ENCODE measurements around the gene DCP1A. TPM values are rescaled to one million over a fixed set of nuclear protein-coding genes. Genes with fewer than 3 reads are reported as not detected.
"Not testable (repeated sequence)": the region's sequence is repeated elsewhere in the genome, so short reads cannot be mapped to it uniquely, and the experiment has no call there.

Gene DCP1A
- total RNA-seq, 1 experiment from 2014 or later, result 18.6 TPM

DNA sequence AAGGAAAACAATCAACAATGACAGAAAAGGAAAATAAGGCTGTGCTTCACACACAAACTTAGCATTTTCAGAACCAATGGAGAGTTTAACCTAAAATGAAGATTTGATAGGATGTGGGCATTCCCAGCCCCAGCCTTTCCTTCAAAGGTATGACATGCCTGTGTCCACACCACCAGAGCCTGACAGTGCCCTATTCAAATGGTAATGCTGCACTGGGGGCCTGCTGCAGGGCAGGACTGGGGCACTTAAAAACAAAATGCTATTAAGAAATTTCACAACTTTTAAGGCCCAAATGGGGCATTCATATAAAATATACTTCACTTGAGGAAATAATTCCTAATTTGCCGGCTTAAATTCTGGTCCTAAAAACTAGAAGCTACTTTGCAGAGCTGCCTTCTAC, 60.6 kb downstream of the DCP1A start:
- in situ Hi-C loops (cut with HindIII; ENCODE audit: low pct_unique_long_range_greater_than_20kb, low sequenced_read_pairs), result no loop called here
- DNase-seq (ENCODE audit: low read depth, low spot score), result no peak

DNA sequence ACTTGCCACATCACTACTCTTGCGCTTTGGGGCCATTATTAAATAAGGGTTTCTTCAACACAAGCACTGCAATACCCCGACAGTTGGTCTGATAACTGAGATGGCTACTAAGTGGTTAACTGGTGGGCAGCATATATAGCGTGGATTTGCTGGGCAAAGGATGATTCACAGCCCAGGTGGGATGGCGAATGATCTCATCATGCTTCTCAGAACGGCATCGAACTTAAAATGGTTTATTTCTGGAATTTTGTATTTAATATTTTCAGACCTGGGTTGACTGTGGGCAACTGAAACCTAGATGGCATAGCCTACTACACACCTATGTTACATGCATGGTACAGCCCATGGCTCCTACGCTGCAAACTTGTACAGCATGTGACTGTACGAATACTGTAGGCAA, 64.8 kb downstream of the DCP1A start:
- in situ Hi-C loops (cut with HindIII; ENCODE audit: low pct_unique_long_range_greater_than_20kb, low sequenced_read_pairs), result no loop called here
- DNase-seq (ENCODE audit: low read depth, low spot score), result no peak

DNA sequence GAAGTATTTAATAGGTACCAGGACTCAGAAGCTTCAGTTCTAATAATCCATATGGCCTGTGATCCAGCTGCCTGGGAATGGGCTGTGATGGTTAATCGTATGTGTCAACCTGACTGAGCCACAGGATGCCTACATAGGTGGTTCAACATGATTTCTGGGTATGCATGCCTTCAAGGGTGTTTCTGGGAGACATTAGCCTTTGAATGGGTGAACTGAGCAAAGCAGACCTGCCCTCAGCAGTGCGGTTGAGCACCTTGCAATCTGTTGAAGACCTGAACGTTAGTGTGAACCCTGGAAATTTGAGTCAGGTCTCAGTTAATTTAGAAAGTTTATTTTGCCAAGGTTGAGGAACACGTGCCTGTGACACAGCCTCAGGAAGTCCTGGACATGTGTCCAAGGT, 68.7 kb downstream of the DCP1A start:
- in situ Hi-C loops (cut with HindIII; ENCODE audit: low pct_unique_long_range_greater_than_20kb, low sequenced_read_pairs), result no loop called here
- DNase-seq (ENCODE audit: low read depth, low spot score), result no peak

DNA sequence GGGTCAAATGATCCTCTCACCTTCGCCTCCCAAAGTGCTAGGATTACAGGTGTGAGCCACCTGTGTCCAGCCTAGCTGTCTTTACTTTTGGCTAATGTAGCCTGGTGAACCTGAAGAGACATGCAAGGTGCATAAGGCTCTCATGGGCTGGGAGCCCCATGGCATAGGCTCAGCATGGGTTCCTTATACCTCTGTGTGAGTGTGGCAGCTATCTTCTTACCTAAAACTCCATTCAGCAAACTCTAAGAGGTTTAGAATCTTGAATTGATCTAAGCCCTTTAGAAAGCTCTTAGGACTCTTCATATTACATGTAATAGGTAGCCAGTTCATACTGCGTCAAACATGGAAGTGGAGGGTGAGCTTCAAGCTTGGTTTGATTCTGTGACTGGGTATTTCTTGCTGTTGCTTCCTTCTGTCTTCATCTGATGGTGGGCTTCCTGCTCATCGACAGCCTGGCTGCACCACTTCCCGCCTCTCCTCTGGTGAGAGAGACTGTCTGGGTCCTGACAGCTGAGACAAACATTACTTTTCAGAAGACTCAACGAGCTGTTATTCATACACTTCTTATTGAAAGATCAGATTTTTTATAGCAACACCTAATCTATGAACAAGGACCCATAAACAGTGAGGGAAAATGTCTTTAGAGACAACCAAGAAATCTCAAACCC, 72.3 kb downstream of the DCP1A start:
- in situ Hi-C loops (cut with HindIII; ENCODE audit: low pct_unique_long_range_greater_than_20kb, low sequenced_read_pairs), result no loop called here
- DNase-seq (ENCODE audit: low read depth, low spot score), result no peak

DNA sequence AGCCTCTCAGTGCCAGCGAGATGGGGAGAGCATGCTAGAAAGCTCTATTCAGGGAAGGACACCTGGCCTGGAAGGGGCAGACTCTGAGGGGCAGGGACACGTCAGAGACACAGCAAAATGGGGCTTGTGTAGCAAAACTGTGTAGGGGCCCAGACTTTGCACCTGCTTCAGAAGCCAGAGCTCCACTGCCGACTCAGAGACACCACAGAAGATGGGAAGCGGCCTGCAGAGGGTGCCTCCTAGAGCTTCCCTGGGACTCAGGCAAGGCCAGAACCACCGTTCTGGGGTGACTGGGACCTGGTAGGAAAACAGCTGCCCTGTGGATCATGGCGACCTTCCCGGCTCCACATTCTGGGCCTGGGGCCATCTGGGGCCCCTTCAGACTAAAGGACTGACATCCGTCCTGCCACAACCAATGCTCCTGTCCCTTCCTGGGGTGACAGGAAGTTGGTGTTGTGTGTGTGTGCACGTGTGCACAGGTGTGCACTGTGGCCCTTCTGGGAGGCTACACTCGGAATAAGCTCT, 74.1 kb downstream of the DCP1A start:
- in situ Hi-C loops (cut with HindIII; ENCODE audit: low pct_unique_long_range_greater_than_20kb, low sequenced_read_pairs), result no loop called here
- no peak for DNase-seq (ENCODE audit: low read depth, low spot score)

DNA sequence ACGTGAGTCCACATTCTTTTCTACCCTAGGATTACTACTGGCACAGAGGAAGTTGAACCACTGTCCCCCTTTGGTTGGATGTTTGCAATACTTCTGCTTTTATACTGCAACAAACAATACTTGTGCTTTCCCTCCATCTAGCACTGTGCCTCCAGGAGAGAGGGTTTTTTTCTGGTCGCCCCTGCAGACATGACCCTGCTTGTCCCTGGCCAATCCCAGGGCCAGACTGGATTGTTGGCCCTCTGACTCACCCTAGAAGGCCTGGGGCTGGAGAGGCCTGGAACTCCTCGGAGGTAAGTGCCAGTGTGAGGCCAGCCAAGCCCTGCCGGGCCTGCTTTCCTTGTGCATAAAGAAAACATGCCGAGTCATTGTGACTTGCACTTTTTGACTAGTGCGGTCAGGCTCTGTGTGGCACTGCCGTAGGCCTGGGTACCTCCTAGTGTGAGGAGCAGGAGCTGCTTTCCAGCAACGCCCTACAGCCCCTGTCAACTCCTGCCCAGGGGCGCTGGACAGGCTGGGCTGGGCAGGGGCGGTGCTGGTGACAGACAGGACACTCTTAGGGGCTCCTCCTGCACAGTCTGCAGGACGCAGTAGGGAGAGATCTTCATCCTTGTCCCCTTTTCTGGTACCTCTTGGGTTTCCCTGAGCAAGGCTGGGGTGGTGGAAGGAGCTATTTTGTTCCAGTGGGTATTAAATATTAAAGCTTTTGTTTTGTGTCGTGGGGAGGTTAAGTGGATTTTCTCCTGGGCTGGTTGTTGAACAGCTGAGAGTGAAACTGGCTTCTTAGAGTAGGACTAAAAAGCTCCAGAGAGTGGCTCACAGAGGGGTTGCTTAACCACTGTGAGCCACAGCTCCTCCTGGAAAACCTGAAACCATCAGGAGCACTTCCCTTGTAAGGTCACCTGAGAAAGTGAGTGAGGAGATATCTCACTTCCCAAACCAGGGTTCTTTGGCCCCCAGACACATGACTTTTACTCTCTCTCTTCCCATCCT, 77.2 kb downstream of the DCP1A start:
- in situ Hi-C loops (cut with HindIII; ENCODE audit: low pct_unique_long_range_greater_than_20kb, low sequenced_read_pairs), result no loop called here
- DNase-seq (ENCODE audit: low read depth, low spot score), result peak; percentile 96

DNA sequence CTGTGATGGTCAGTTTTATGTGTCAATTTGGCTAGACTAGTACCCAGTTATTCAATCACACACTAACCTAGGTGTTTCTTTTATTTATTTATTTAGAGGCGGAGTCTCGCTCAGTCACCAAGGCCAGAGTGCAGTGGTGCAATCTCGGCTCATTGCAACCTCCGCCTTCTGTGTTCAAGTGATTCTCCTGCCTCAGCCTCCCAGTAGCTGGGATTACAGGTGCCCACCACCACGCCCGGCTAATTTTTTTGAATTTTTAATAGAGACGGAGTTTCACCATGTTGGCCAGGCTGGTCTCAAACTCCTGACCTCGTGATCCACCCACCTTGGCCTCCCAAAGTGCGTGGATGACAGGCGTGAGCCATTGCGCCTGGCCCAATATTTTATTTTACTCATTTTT, 78.2 kb downstream of the DCP1A start:
- in situ Hi-C loops (cut with HindIII; ENCODE audit: low pct_unique_long_range_greater_than_20kb, low sequenced_read_pairs); DNase-seq (ENCODE audit: low read depth, low spot score): not testable (repeated sequence)

DNA sequence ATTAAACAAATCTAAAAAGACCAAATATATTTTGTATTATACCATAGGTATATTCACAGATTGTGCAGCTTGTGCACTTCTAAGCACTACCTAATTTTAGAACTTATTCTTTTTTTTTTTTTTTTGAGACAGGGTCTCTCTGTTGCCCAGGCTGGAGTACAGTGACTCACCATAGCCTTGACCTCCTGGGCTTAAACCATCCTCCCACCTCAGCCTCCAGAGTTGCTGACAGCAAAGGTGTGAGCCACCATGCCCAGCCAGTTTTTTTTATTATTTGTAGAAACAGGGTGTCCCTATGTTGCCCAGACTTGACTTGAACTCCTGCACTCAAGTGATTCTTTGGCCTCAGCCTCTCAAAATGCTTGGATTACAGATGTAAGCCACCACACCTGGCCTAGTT, 79.6 kb downstream of the DCP1A start:
- in situ Hi-C loops (cut with HindIII; ENCODE audit: low pct_unique_long_range_greater_than_20kb, low sequenced_read_pairs), result no loop called here
- no peak for DNase-seq (ENCODE audit: low read depth, low spot score)

DNA sequence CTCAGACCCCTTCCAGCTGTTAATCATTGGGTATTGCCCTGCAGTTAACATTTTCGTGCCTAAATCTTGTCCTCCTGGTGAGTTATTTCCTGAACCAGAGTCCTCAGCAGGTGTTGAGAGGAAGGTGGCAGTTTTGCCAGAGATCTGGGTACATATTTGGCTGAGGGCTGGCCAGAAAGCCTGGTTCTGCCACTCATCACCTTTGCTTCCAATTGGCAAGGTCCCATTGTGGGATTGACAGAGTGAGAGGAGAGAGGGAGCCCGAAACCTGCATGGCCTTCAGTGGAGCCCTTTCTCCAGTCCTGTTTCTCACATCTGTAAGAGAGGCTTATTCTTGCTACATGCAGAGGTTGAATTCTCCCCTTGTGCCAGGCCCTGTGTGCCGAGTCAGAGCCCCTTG, 82.6 kb downstream of the DCP1A start:
- in situ Hi-C loops (cut with HindIII; ENCODE audit: low pct_unique_long_range_greater_than_20kb, low sequenced_read_pairs), result no loop called here

DNA sequence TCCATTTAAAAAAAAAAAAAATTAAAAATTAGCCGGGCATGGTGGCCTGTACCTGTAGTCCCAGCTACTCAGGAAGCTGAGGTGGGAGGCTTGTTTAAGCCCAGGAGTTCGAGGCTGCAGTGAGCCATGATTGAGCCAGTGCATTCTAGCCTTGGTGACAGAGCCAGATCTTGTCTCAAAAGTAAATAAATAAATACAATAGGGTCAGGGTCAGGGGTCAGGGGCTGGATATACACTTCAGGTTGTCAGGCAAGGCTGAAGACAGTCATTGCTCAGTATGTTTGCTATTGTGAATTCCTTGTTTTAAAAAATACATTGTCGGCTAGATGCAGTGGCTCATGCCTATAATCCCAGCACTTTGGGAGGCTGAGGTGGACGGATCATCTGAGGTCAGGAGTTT, 83.4 kb downstream of the DCP1A start:
- in situ Hi-C loops (cut with HindIII; ENCODE audit: low pct_unique_long_range_greater_than_20kb, low sequenced_read_pairs), result no loop called here
- no peak for DNase-seq (ENCODE audit: low read depth, low spot score)

More for the DNA sequence above, 82.6 kb downstream of the DCP1A start:
- no peak for DNase-seq (ENCODE audit: low read depth, low spot score)

DNA sequence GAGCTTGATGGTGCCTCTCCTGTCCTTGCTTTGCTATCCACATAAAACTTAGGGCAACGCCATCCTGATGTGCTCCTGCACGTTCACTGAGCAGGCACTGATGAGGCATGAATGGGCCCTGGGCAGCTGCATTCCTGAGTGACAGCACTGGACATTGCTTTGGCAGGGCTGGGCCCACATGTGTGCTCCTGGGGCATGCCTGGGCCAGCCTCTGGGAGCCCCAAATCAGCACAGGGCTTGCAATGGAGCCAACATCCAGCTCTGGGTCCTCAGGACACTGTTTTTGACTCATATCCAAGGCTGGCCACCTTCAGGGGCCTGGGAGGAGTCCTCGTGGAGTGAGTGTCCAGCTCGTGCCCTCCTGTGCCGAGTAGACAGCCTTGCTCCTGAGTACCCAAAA, 85.6 kb downstream of the DCP1A start:
- no peak for DNase-seq (ENCODE audit: low read depth, low spot score)

DNA sequence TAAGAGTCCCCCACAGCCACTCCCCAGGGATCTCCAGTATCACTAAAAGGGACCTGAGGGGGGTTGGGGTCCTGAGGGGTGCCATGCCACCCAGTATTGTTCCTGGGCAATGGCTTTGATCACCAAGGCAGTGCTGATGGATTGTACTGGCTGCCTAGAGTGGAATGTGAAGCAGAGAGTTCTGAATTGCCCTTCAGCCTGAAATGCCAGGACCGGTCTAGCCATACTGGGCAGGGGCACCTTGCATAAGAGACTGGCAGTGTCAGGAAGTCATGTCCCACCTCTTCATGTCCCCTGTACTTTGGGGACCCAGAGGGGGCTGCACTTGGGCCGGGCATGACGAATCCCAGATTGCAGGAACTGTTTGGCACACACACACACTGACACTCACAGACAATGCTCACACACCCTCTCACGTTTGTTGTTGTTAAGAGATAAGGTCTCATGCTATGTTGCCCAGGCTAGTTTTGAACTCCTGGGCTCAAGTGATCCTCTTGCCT, 87.0 kb downstream of the DCP1A start:
- in situ Hi-C loops (cut with HindIII; ENCODE audit: low pct_unique_long_range_greater_than_20kb, low sequenced_read_pairs), result no loop called here
- no peak for DNase-seq (ENCODE audit: low read depth, low spot score)

More for the DNA sequence above, 85.6 kb downstream of the DCP1A start:
- in situ Hi-C loops (cut with HindIII; ENCODE audit: low pct_unique_long_range_greater_than_20kb, low sequenced_read_pairs), result no loop called here

DNA sequence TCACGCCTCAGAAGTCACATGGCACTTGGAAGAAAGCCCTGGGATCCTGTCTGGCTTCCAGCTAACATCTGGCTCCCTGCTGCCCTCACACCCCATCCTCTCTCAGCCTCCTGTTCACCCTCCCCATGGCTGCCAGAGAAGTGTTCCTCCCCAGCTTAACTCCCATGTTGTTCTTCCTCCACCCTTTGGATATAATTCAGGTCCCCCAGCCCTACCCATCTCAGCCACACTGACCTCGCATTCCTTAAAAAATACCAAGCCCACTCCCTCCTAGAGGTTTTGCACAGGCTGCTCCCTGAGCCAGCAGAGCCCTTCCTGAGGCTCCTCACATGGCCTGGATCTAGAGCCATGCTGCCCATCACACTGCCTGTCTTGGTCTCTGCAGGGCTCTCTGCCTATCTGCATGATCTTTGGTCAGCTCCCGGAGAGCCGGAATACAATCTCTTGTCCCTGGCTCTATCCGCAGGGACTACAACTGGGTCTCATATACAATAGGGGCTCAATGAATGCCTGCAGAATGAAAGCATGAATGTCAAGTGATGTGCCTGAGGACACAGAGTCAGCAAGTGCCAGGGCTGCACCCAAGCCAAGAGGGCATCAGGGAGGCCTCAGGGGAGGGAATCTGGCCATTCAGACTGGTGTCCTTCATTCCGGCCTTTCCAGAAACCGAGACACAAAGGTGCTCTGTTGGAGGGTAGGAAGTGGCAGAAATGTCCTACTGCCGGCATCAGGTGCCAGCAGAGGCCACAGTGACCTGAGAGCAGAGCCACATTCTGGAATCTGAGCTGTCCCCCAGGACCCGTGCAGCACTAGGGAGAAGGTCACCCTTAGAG, 87.7 kb downstream of the DCP1A start:
- DNase-seq (ENCODE audit: low read depth, low spot score), result peak; percentile 68
- in situ Hi-C loops (cut with HindIII; ENCODE audit: low pct_unique_long_range_greater_than_20kb, low sequenced_read_pairs), result no loop called here

DNA sequence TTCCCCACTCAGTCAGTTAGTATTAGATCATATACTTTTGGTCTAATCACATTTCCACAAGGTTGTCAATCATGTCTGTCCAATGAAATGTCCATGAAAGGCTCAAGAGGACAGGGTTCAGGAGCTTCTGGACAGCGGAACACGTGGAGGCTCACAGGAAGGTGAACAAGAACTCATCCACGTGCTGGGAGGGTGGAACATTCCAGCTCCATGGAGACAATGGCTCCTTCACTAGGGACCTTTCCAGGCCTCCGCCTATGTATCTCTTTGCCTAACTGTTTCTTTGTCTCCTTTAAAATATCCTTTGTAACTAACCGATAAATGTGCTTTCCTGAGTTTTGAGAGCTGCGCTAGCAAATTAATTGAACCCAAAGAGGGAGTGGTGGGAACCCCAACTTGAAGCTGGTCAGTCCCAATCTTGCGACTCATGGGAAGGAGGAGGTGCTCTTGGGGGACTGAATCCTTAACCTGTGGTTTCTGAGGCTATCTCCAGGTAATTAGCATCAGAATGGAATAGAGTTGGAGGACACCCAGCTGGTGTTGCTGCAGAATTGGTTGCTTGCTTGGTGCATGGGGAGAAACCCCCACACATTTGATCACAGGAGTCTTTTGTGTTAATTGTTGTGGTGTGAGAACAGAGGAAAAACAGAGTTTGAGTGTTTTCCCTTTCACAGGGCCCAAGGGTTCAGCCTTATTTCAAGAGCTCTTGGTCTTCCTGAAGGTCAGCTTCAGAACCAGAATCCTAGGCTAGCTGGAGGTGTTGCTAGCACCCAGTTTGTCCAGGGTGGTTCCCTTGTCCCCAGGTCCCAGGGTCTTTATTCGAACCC, 88.5 kb downstream of the DCP1A start:
- in situ Hi-C loops (cut with HindIII; ENCODE audit: low pct_unique_long_range_greater_than_20kb, low sequenced_read_pairs), result no loop called here
- DNase-seq (ENCODE audit: low read depth, low spot score), result no peak

DNA sequence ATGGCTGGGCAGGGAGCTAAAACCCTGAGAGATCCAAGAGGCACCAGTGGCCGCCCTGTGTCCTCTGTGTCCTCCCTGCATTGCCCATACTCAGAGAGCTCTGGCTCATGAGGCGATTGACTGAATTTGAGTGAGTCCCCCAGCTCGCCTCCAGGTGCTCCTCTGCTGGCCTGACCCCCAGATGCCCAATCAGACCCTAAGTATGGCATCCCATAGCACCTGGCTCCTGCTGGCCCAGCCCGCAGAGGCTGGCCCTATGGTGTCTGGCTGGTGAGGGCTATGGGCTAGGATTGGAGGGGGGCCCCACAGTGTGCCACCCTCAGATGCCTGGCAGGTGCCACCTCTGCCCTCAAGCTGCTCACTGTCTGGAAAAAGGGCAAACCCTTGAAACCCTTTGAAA, 89.9 kb downstream of the DCP1A start:
- in situ Hi-C loops (cut with HindIII; ENCODE audit: low pct_unique_long_range_greater_than_20kb, low sequenced_read_pairs), result no loop called here
- no peak for DNase-seq (ENCODE audit: low read depth, low spot score)

DNA sequence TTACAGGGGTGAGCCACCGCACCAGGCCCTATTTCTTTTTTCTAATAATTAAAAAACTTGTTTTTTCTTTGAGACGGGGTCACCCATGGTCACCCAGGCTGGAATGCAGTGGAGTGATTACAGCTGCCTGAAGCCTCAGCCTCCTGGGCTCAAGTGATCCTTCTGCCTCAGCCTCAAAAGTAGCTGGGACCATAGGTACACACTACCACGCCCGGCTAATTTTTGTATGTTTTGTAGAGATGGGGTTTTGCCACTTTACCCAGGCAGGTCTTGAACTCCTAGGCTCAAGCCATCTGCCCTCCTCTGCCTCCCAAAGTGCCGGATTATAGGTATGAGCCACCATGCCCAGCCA, 90.7 kb downstream of the DCP1A start:
- in situ Hi-C loops (cut with HindIII; ENCODE audit: low pct_unique_long_range_greater_than_20kb, low sequenced_read_pairs), result no loop called here
- no peak for DNase-seq (ENCODE audit: low read depth, low spot score)
